ENCODE data around the gene TMEM141.

The TMEM141 gene

DNA sequence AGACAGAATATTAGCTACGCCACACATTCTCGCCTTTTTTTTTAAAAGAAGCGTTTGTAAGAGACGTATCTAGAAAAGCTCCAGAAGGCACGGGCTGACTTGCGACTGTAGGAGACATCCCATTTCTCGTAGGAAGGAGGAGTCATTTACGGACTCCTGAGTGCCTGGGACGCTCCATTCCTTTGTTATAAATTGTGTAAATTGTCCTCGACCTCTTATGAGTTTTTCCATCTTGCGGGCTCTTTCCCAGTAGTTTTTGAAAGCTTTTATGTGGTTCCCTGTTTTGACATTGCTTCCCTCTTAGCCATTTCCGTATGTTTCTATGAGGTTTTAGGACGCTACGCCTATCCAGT lies 17.6 kb downstream of the TMEM141 start:
- Histone ChIP-seq H3K4me1 (ENCODE audit: insufficient read depth, poor library complexity, severe bottlenecking) (peaks cover 14% of the 10 kb centered on the region), H3K4me3 (ENCODE audit: severe bottlenecking) (peak overlapping the region; percentile 100), H3K27ac (ENCODE audit: poor library complexity, severe bottlenecking) (peak overlapping the region; percentile 67), H3K9me3 (ENCODE audit: severe bottlenecking) (no peaks in the 10 kb centered on the region), H3K27me3 (ENCODE audit: insufficient read depth, poor library complexity, severe bottlenecking) (no peaks in the 10 kb centered on the region), H3K36me3 (ENCODE audit: low read depth) (peaks cover 41% of the 10 kb centered on the region)
- ATAC-seq (ENCODE audit: low read depth) (no peak), DNase-seq (ENCODE audit: low spot score) (no peak)
- TF ChIP-seq CTCF (IDR thresholded peaks at IDR 0.05; ENCODE audit: poor library complexity, severe bottlenecking) = no peak

GRCh38 chr9:136814725-136815421 lies 23.7 kb downstream of the TMEM141 start:
- H3K27ac ChIP-seq (ENCODE audit: poor library complexity, severe bottlenecking) = no peak overlapping the region
- H3K4me1 ChIP-seq (ENCODE audit: insufficient read depth, poor library complexity, severe bottlenecking) = peaks cover 4% of the 10 kb centered on the region
- H3K27me3 ChIP-seq (ENCODE audit: insufficient read depth, poor library complexity, severe bottlenecking) = no peaks in the 10 kb centered on the region
- no peak for ATAC-seq (ENCODE audit: low read depth)
- H3K9me3 ChIP-seq (ENCODE audit: severe bottlenecking) = no peaks in the 10 kb centered on the region
- H3K36me3 ChIP-seq (ENCODE audit: low read depth) = peaks cover 52% of the 10 kb centered on the region
- no peak for DNase-seq (ENCODE audit: low spot score)
- TF ChIP-seq CTCF (IDR thresholded peaks at IDR 0.05; ENCODE audit: poor library complexity, severe bottlenecking) = no peak
- H3K4me3 ChIP-seq (ENCODE audit: severe bottlenecking) = no peak overlapping the region

DNA sequence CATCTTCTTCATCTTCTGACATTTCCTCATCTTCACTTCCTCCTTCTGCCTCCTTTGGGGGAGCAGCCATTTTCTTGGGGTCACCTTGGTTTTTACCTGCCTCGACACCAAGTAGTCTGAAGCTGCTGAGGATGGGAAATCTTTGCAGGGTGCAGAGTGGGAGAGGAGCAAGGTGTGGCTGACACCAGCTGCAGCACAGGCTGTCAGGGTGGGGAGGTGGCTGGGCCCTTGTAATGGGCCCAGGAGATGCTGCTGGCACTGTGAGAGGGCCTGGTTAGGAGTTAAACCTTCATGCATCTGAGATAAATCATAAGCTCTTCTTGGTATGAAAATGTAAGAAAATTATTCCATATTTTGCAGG lies 24.3 kb downstream of the TMEM141 start:
- no peak for TF ChIP-seq CTCF (IDR thresholded peaks at IDR 0.05; ENCODE audit: poor library complexity, severe bottlenecking)
- H3K27me3 ChIP-seq (ENCODE audit: insufficient read depth, poor library complexity, severe bottlenecking) = no peaks in the 10 kb centered on the region
- no peak overlapping the region for H3K4me3 ChIP-seq (ENCODE audit: severe bottlenecking)
- H3K36me3 ChIP-seq (ENCODE audit: low read depth) = peaks cover 48% of the 10 kb centered on the region
- ATAC-seq (ENCODE audit: low read depth) (no peak), DNase-seq (ENCODE audit: low spot score) (no peak)
- no peaks in the 10 kb centered on the region for H3K9me3 ChIP-seq (ENCODE audit: severe bottlenecking)
- no peak overlapping the region for H3K27ac ChIP-seq (ENCODE audit: poor library complexity, severe bottlenecking)
- no peaks in the 10 kb centered on the region for H3K4me1 ChIP-seq (ENCODE audit: insufficient read depth, poor library complexity, severe bottlenecking)

GRCh38 chr9:136820971-136821825 lies 30.1 kb downstream of the TMEM141 start:
- Histone ChIP-seq H3K27ac (ENCODE audit: poor library complexity, severe bottlenecking) (no peak overlapping the region), H3K4me1 (ENCODE audit: insufficient read depth, poor library complexity, severe bottlenecking) (no peaks in the 10 kb centered on the region), H3K27me3 (ENCODE audit: insufficient read depth, poor library complexity, severe bottlenecking) (no peaks in the 10 kb centered on the region), H3K4me3 (ENCODE audit: severe bottlenecking) (no peak overlapping the region), H3K9me3 (ENCODE audit: severe bottlenecking) (no peaks in the 10 kb centered on the region), H3K36me3 (ENCODE audit: low read depth) (peaks cover 25% of the 10 kb centered on the region)
- ATAC-seq (ENCODE audit: low read depth) (no peak), DNase-seq (ENCODE audit: low spot score) (no peak)
- no peak for TF ChIP-seq CTCF (IDR thresholded peaks at IDR 0.05; ENCODE audit: poor library complexity, severe bottlenecking)

All from RWPE2 (cell line).